ENCODE data around the gene HS1BP3. TPM values are rescaled to one million over a fixed set of nuclear protein-coding genes. Genes with fewer than 3 reads are reported as not detected.
A peak's percentile ranks its signal among the peaks of the same experiment; 100 is the strongest.

Gene HS1BP3
- 12.4 and 13.8 TPM in 2 replicates for polyA plus RNA-seq (2011; rRNA removed)
- polyA plus RNA-seq (2012; cell fraction: cytosol; rRNA removed) = 19.3 and 23.8 TPM in 2 replicates
- 35.4 and 36.6 TPM in 2 replicates for polyA plus RNA-seq (2012; cell fraction: nucleus; rRNA removed)
- 17.7 to 23.5 TPM (median 20.5 TPM) in 3 replicates for polyA plus RNA-seq (2017; fragmentation: RNase III; extraction: RNeasy Plus Mini Kit Qiagen cat#74134 plus additional on column Dnase treatment)
- polyA minus RNA-seq (2011; rRNA and poly(A)+ RNA removed) = 17.5 and 21.2 TPM in 2 replicates

GRCh38 chr2:20650877-20651730 is at the start of gene HS1BP3:
Gene HS1BP3 (minus strand): TSS chr2:20651098. CDS start chr2:20651063, 35 bp downstream.
- ChIA-PET CTCF (interaction anchor here (0.6 to 12.0 kb wide), 70 partner anchors 10 to 327 kb away, joined by 3 to 195 read pairs (median 4); partner anchors contain the start of genes GDF7 and RHOB), POLR2A (interaction anchor here (0.8 to 7.0 kb wide), 10 partner anchors 10 to 325 kb away, joined by 3 to 73 read pairs (median 3); partner anchors contain the start of genes GDF7, LDAH and RHOB)
- peak; percentile 82 to 85 for DNase-seq (ENCODE audit: low read depth in 1 of 2, low spot score in 1 of 2)
- peak within 1 kb of the TSS; percentile 94 for H3K27ac ChIP-seq
- peak within 1 kb of the TSS; percentile 84 for H3K4me2 ChIP-seq
- H3K4me1 ChIP-seq = peaks cover 12% of the 10 kb centered on the region; the same call in 2 of the 3 replicates
- peak; percentile 82 to 97 for ATAC-seq
- no peaks in the 10 kb centered on the region for H3K9me3 ChIP-seq
- FAIRE-seq = no peak
- 5% methylated on average over 60 of the region's 72 CpGs for WGBS (ENCODE audit: missing lambda C conversion rate)
- TF ChIP-seq JUN (IDR thresholded peaks at IDR 0.05) (peak; percentile 45 to 87; a peak in 4 of 5 replicates), TP53 (CRISPR knock-in tag; IDR thresholded peaks at IDR 0.05) (no peak), FOSB (CRISPR knock-in tag; IDR thresholded peaks at IDR 0.05) (no peak), CTCF (IDR thresholded peaks at IDR 0.05) (peak; percentile 99), POLR2A (IDR thresholded peaks at IDR 0.05; ENCODE audit: low read length) (peak; percentile 92), ZNF302 (CRISPR knock-in tag; IDR thresholded peaks at IDR 0.05) (no peak), FOXS1 (CRISPR knock-in tag; IDR thresholded peaks at IDR 0.05) (no peak), ELK1 (IDR thresholded peaks at IDR 0.05; ENCODE audit: low read depth, low read length) (no peak), MAX (IDR thresholded peaks at IDR 0.05) (peak; percentile 73), PHF8 (IDR thresholded peaks at IDR 0.05; ENCODE audit: borderline replicate concordance, low read depth) (peak; percentile 90), SMC3 (IDR thresholded peaks at IDR 0.05) (peak; percentile 87), MYC (IDR thresholded peaks at IDR 0.05; ENCODE audit: borderline replicate concordance, low read length) (peak; percentile 83), FOSL2 (IDR thresholded peaks at IDR 0.05) (no peak), FOSL2 (CRISPR knock-in tag; IDR thresholded peaks at IDR 0.05) (peak; percentile 49), BHLHE40 (IDR thresholded peaks at IDR 0.05; ENCODE audit: low read depth, low read length) (peak; percentile 86), BCL3 (IDR thresholded peaks at IDR 0.05) (peak; percentile 60; the same call in 1 of the 3 replicates), RAD21 (conservative IDR thresholded peaks at IDR 0.05 in 1 of 2, IDR thresholded peaks at IDR 0.05 in 1 of 2) (peak; percentile 53 to 84), MAZ (IDR thresholded peaks at IDR 0.05; ENCODE audit: borderline replicate concordance, low read depth, low read length) (0 out of 2 replicates have a peak, but pooled peaks have one; percentile 84)
- H3K4me3 ChIP-seq = peak within 1 kb of the TSS; percentile 89

- no peak for TF ChIP-seq USF2 (IDR thresholded peaks at IDR 0.05)
- no peak for TF ChIP-seq PBX3 (IDR thresholded peaks at IDR 0.05)
- TF ChIP-seq HMGXB4 (CRISPR knock-in tag; IDR thresholded peaks at IDR 0.05; ENCODE audit: borderline replicate concordance) = no peak
- no peak for TF ChIP-seq CBX2 (IDR thresholded peaks at IDR 0.05; ENCODE audit: borderline replicate concordance, low read depth)
- TF ChIP-seq ZNF302 (CRISPR knock-in tag; IDR thresholded peaks at IDR 0.05) = no peak
- TF ChIP-seq KDM1A (IDR thresholded peaks at IDR 0.05; ENCODE audit: low read depth) = no peak
- TF ChIP-seq HDAC2 (IDR thresholded peaks at IDR 0.05) = no peak
- no peak for TF ChIP-seq NR3C1 (IDR thresholded peaks at IDR 0.05)
- WGBS (ENCODE audit: missing lambda C conversion rate) = 89% methylated on average over 4 of the region's 4 CpGs
- no peak for DNase-seq (ENCODE audit: low read depth in 1 of 2, low spot score in 1 of 2)
- no peak for FAIRE-seq
- no peaks in the 10 kb centered on the region for H3K9me3 ChIP-seq
- H3K4me3 ChIP-seq = no peak overlapping the region
- no peak for ATAC-seq
- ChIA-PET POLR2A (no interaction called here), CTCF (interaction anchor here (1.4 to 2.1 kb wide), 3 partner anchors 12 to 38 kb away, joined by 3 to 7 read pairs (median 3); no protein-coding TSS in a partner anchor)
- H3K27ac ChIP-seq = no peak overlapping the region
- H3K4me2 ChIP-seq = no peak overlapping the region
- no peaks in the 10 kb centered on the region for H3K4me1 ChIP-seq
These were observed 48.2 kb upstream of the HS1BP3 start for GRCh38 chr2:20698916-20699613.

Measured in A549 (cell line).